NB4 (cell line): ENCODE measurements around the gene DAB1.

Experiments
- DNase-seq: peaks from one replicate; pipeline ENCODE4 v3.0.0; 2010; ENCODE audit warnings: low read depth
- H3K4me3 ChIP-seq: one replicate; pipeline ENCODE4 v1.5.1; 2011; ENCODE audit warnings: mild to moderate bottlenecking, low read depth, low read length, moderate library complexity
- MYC ChIP-seq: IDR thresholded peaks from 2 replicates; pipeline ENCODE4 v1.6.1; 2011; ENCODE audit warnings: low read depth, low read length
- POLR2A ChIP-seq: IDR thresholded peaks from 2 replicates; pipeline ENCODE4 v1.6.1; 2011; ENCODE audit warnings: mild to moderate bottlenecking; ENCODE audit not compliant: insufficient read length; ENCODE audit errors: extremely low read depth
- TF ChIP-seq, protein P1 (sequence below): IDR thresholded peaks from one replicate; pipeline ENCODE4 v1.5.1; 2012; ENCODE audit warnings: low read depth, low read length
- TF ChIP-seq, protein P2 (sequence below): IDR thresholded peaks from 2 replicates; pipeline ENCODE4 v1.6.1; 2011; ENCODE audit warnings: low read depth, low read length

Gene DAB1

DNA sequence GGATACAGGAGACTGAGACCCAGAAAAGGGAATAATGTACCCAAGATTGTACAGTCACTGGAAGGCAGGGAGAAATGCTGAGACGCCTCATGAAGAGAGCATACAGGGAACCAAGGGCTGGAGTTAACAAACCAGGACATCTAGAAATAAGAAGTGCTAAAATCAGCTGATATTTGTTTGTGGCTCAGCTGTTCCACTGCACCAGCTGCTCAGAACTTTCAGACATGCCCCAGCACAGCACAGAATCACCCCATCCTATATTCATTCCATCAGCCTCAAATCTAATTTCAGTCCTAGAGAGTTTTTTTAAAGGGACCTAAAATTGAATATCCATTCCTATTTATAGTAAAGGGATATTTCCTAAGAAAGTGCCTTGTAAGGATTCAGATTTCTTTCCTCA, 60.2 kb downstream of the DAB1 start:
- no peak for DNase-seq
- TF ChIP-seq, protein P1, sequence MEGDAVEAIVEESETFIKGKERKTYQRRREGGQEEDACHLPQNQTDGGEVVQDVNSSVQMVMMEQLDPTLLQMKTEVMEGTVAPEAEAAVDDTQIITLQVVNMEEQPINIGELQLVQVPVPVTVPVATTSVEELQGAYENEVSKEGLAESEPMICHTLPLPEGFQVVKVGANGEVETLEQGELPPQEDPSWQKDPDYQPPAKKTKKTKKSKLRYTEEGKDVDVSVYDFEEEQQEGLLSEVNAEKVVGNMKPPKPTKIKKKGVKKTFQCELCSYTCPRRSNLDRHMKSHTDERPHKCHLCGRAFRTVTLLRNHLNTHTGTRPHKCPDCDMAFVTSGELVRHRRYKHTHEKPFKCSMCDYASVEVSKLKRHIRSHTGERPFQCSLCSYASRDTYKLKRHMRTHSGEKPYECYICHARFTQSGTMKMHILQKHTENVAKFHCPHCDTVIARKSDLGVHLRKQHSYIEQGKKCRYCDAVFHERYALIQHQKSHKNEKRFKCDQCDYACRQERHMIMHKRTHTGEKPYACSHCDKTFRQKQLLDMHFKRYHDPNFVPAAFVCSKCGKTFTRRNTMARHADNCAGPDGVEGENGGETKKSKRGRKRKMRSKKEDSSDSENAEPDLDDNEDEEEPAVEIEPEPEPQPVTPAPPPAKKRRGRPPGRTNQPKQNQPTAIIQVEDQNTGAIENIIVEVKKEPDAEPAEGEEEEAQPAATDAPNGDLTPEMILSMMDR: no peak
- TF ChIP-seq MYC (no peak), POLR2A (no peak)
- TF ChIP-seq, protein P2, sequence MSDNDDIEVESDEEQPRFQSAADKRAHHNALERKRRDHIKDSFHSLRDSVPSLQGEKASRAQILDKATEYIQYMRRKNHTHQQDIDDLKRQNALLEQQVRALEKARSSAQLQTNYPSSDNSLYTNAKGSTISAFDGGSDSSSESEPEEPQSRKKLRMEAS: no peak
- H3K4me3 ChIP-seq: no peak overlapping the region

DNA sequence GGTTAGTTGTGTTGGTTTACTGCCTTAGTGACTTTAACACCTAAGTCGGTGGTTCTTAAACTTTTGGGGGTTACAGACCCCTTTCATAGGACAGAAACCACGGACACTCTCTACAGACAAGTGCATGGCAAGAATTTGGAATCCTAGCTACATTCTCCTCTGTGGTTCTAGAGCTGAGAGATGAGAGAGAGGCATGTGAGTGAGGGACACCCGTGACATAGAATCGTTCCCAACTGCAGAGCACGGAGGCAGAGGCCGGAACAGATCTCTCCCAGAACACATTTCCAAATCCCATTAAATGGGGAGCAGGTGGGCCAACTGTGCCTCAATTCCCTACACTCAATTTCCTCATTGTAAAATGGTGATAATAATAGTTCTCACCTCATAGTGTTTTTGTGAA, 60.7 kb downstream of the DAB1 start:
- no peak overlapping the region for H3K4me3 ChIP-seq
- DNase-seq: no peak
- TF ChIP-seq MYC: no peak
- TF ChIP-seq, protein P2: no peak
- TF ChIP-seq, protein P1: no peak
- TF ChIP-seq POLR2A: no peak

DNA sequence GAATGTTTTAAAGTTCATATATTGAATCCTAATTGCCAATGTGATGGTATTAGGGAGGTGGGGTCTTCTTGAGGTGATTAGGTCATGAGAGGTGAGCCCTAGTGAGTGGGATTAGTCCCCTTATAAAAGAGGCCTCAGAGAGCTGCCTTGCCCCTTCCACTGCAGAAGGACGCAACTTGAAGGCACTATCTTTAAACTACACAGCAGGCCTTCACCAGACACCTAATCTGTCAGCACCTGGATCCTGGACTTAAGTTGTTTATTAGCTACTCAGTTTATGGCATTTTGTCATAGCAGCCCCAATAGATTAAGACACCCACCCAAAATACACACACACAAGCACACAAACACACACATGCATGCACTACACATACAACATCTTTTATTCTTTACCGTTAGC, 61.4 kb downstream of the DAB1 start:
- no peak overlapping the region for H3K4me3 ChIP-seq
- DNase-seq: no peak
- TF ChIP-seq, protein P2: no peak
- no peak for TF ChIP-seq POLR2A
- TF ChIP-seq, protein P1: no peak

DNA sequence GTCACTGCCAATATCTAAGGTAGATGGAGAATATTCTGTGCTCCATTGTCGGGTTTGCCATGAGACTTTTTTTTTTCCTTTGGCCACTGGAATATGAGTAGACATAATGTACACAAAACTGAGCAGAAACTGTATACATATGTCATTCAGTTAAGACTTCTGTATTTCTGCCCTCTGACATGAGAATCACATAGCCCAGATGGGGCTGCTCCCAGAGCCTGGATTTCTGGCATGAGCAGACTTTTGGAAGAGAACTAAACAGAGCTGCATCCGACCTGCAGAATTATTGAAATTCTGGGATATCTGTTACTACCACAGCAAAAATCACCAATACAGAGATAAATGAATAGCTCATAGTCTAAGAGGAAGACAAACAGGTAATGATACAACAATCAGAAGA, 62.3 kb downstream of the DAB1 start:
- TF ChIP-seq, protein P2: no peak
- TF ChIP-seq MYC: no peak
- TF ChIP-seq POLR2A: no peak
- TF ChIP-seq, protein P1: no peak
- DNase-seq: no peak
- H3K4me3 ChIP-seq: no peak overlapping the region

DNA sequence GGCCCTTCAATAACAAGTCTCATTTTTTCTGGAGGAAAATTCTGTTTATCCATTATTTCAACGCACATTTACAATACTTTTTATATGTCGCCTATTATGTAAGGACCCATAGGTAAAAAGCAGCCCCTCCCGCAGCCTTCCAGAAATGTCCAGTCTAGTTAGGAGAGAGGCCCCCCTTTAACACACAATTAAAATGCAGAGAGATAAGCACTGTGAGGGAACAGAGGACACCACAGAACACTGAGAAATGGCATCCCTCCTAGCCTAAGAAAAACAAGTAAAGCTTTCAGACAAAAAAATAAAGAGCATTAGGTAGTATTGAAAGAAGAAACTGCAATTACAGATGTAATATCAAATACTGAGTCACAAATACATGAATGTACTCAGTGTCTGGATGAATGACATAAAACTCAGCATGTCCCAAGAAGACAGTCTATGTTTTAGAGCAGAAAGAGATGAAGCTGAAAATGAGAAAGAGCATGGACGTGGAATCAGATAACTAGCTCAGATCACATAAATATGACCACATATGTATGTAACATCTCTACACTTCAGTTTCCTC, 62.9 kb downstream of the DAB1 start:
- TF ChIP-seq, protein P1: no peak
- TF ChIP-seq, protein P2: no peak
- H3K4me3 ChIP-seq: no peak overlapping the region
- DNase-seq: no peak

DNA sequence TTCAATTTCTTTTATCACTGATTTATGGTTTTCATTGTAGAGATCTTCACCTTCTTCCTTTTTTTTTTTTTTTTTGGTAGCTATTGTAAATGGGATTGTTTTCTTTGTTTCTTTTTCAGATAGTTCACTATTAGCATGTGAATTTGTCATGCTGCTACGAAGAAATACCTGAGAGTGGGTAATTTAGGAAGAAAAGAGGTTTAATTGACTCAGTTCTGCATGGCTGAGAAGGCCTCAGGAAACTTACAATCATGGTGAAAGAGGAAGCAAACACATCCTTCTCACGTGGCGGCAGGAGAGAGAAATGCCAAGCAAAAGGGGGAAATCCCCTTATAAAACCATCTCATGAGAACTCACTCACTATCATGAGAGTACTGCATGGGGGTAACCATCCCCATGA, 66.4 kb downstream of the DAB1 start:
- TF ChIP-seq MYC: no peak
- no peak for TF ChIP-seq POLR2A
- TF ChIP-seq, protein P1: no peak
- TF ChIP-seq, protein P2: no peak
- no peak overlapping the region for H3K4me3 ChIP-seq
- DNase-seq: no peak
